Activated T-helper 1 cell treated with anti-CD3 and anti-CD28 coated beads, Interleukin-12 subunit alpha, Interleukin-12 subunit beta, Interleukin-2, Interleukin-4 antibody, amounts not matched to agents 30 ng/mL and 10 ng/mL and 1 ng/mL, durations not matched to agents 14 hours and 24 hours and 36 hours (primary cell): ENCODE results near the gene PRDM16. TPM values are rescaled to one million over a fixed set of nuclear protein-coding genes. Genes with fewer than 3 reads are reported as not detected.

ENCODE experiments used
- DNase-seq: peaks from one replicate; pipeline ENCODE4 v3.0.0; 2021; ENCODE audit warnings: low spot score
- H3K27ac Mint-ChIP-seq: one replicate; pipeline ENCODE4 v1.8.0; 2021; ENCODE audit warnings: mild to moderate bottlenecking, mixed read lengths
- H3K27me3 Mint-ChIP-seq: one replicate; pipeline ENCODE4 v1.8.0; 2022; ENCODE audit warnings: mild to moderate bottlenecking, moderate library complexity, mixed read lengths; ENCODE audit not compliant: insufficient read depth
- H3K36me3 Mint-ChIP-seq: one replicate; pipeline ENCODE4 v1.8.0; 2021; ENCODE audit warnings: low read depth, mixed read lengths
- H3K4me1 Mint-ChIP-seq: one replicate; pipeline ENCODE4 v1.8.0; 2021; ENCODE audit warnings: low read depth, mixed read lengths
- H3K4me3 Mint-ChIP-seq: one replicate; pipeline ENCODE4 v1.8.0; 2021; ENCODE audit warnings: mild to moderate bottlenecking, moderate library complexity, mixed read lengths
- H3K9me3 Mint-ChIP-seq: one replicate; pipeline ENCODE4 v1.8.0; 2021; ENCODE audit warnings: mixed read lengths
- intact Hi-C: fragments of 100-400 bp; cut with micrococcal nuclease; formaldehyde crosslinking; loops from one replicate; pipeline ENCODE4 v1.15.1; 2024
- total RNA-seq: library from RNA; stranded (reverse); gene quantifications from 2 replicates; pipeline ENCODE4 v1.2.3, GENCODE V29; 2022

PRDM16 gene
- total RNA-seq, 1 donor from 2014 or later = not detected

DNA sequence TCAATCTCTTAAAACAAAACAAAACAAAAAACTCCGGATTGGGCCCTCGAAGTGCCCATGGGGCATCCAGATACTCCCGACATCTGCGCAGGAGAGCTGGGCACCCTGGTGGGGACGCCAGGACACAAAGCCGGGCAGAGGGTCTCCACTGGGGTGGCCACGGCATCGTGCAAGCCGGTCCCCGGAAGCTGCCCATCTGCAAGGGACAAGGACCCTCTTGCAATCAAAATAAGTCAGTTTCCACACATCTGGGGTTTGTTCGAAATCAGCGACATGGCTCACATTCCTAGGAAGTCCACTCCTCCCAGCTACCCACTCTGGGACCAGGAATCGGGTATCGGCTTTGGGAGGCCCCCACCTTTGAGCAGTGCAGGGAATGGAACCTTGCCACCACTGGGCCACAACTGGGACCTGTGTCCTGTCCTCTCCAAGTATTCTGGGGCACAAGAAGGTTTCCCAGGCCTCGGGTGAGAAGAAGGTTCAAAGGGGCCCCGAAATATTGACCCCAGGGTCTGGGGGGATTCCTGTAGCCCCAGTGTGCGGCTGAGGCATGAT lies 4.6 kb upstream of the PRDM16 start:
- intact Hi-C loops = no loop called here
- Mint-ChIP-seq H3K36me3 (no peaks in the 10 kb centered on the region), H3K4me3 (no peak overlapping the region), H3K9me3 (no peaks in the 10 kb centered on the region), H3K27me3 (peaks cover 5% of the 10 kb centered on the region), H3K4me1 (no peaks in the 10 kb centered on the region), H3K27ac (no peak overlapping the region)
- DNase-seq = no peak

DNA sequence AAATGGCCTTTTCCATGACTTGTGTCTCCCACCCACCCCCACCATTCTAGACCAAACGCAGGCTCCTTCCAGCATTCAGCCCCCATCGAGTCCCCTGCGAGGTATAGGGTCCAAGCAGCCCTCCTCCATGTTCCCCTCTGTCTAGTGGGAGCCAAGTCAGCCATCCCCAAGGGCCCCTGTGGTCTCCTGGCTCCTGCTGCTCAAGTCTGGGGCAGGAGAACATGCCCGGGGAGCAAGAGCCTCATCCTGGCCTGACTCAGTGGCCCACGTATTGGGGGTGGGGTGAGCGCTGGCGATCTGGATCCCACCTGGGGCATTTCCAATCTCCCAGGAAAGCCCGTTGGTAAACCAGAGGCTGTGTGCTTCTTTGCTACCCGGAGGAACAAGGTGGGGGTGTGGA lies 4.1 kb upstream of the PRDM16 start:
- no peaks in the 10 kb centered on the region for H3K4me1 Mint-ChIP-seq
- H3K4me3 Mint-ChIP-seq = no peak overlapping the region
- no peak overlapping the region for H3K27ac Mint-ChIP-seq
- no peak for DNase-seq
- peaks cover 5% of the 10 kb centered on the region for H3K27me3 Mint-ChIP-seq
- intact Hi-C loops = no loop called here
- no peaks in the 10 kb centered on the region for H3K36me3 Mint-ChIP-seq
- no peaks in the 10 kb centered on the region for H3K9me3 Mint-ChIP-seq

DNA sequence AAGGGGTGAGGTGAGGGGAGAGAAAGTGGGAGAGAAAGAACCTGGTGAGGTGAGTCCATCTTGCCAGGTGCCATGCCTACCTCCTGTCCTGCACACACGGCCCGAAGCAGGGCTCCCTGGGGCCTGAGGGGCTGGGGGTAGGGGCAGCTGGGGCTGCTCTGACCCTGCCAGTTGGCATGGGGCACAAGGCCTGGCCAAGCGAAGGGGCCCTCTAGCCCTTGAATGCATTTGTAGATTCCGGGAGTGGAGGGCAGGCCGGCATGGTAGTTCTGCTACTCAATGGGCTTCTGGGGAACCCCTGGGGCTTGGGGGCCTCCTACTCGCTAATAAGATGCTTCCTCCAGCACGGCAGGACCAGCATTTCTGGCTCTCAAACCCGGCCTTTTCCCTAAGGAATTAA lies 3.6 kb upstream of the PRDM16 start:
- no peak overlapping the region for H3K4me3 Mint-ChIP-seq
- no peaks in the 10 kb centered on the region for H3K4me1 Mint-ChIP-seq
- H3K27me3 Mint-ChIP-seq = peaks cover 5% of the 10 kb centered on the region
- no peaks in the 10 kb centered on the region for H3K9me3 Mint-ChIP-seq
- no peak for DNase-seq
- no peak overlapping the region for H3K27ac Mint-ChIP-seq
- intact Hi-C loops = no loop called here
- no peaks in the 10 kb centered on the region for H3K36me3 Mint-ChIP-seq

DNA sequence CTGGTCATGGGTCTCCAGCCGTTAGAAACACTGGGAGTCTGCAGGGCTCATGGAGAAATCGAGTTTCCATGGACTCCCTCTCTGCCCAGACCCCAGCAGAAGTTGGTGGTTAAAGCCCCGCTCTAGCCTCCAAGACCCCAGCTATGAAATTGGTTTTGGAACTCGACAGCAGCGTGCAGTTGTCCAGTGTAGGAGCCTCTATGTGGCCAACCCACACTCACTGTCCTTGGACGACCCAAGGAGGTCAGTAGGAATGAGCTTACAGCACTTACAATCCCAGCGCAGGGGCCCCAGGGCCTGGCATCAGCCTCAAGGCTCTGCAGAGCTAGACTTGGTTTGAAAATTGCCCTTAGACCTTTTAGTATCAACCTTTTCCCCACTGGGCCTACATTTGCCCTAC lies 3.2 kb upstream of the PRDM16 start:
- H3K4me3 Mint-ChIP-seq = no peak overlapping the region
- no peak for DNase-seq
- H3K27ac Mint-ChIP-seq = no peak overlapping the region
- intact Hi-C loops = no loop called here
- no peaks in the 10 kb centered on the region for H3K36me3 Mint-ChIP-seq
- no peaks in the 10 kb centered on the region for H3K4me1 Mint-ChIP-seq
- H3K9me3 Mint-ChIP-seq = no peaks in the 10 kb centered on the region
- H3K27me3 Mint-ChIP-seq = peaks cover 5% of the 10 kb centered on the region

DNA sequence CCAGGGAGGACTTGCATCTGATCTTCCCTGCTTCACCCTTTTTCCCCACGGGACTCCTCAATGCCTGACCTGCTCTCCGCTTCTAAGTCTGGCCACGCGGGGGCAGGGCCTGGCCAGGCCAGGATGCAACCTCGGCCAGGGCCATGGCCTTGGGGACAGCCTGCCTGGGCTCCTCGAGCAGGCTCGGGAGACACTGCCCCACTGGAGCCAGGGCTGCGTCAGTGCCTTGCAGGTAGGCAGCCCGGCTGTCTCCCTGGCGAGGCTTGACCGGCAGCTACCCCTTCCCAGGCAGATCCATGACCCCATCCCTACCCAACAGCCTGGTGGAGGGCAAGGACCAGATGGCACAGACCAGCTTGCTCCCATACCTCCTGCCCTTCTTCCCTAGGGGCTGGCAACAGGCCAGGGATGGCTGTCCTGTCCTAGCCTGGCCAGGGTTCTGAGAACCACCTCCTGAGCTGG lies 2.7 kb upstream of the PRDM16 start:
- no peak overlapping the region for H3K4me3 Mint-ChIP-seq
- no peak overlapping the region for H3K27ac Mint-ChIP-seq
- intact Hi-C loops = no loop called here
- no peaks in the 10 kb centered on the region for H3K4me1 Mint-ChIP-seq
- DNase-seq = no peak
- no peaks in the 10 kb centered on the region for H3K9me3 Mint-ChIP-seq
- peaks cover 5% of the 10 kb centered on the region for H3K27me3 Mint-ChIP-seq
- H3K36me3 Mint-ChIP-seq = no peaks in the 10 kb centered on the region

DNA sequence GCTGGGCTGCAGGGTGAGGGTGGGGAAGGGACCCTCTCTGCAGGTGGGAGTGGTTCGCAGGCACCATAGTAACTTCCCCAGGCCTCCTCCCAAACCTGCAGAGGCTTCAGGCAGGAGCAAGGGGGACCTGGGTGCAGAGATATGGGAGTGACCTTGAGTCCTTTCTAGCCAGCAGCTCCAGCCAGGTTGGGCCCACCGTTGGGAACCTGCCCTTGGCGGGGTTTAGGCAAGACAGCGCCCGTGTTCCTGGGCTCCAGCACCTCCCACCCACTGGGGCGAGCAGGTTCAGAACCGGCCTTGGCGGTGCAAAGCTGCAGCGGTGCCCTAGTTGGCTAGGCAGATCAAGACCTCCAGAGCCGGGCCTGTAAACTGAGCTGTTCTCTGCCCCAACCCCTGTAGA lies 2.2 kb upstream of the PRDM16 start:
- H3K9me3 Mint-ChIP-seq = no peaks in the 10 kb centered on the region
- peaks cover 11% of the 10 kb centered on the region for H3K27me3 Mint-ChIP-seq
- H3K4me1 Mint-ChIP-seq = no peaks in the 10 kb centered on the region
- intact Hi-C loops = no loop called here
- no peak for DNase-seq
- no peaks in the 10 kb centered on the region for H3K36me3 Mint-ChIP-seq
- H3K27ac Mint-ChIP-seq = no peak overlapping the region
- no peak overlapping the region for H3K4me3 Mint-ChIP-seq

DNA sequence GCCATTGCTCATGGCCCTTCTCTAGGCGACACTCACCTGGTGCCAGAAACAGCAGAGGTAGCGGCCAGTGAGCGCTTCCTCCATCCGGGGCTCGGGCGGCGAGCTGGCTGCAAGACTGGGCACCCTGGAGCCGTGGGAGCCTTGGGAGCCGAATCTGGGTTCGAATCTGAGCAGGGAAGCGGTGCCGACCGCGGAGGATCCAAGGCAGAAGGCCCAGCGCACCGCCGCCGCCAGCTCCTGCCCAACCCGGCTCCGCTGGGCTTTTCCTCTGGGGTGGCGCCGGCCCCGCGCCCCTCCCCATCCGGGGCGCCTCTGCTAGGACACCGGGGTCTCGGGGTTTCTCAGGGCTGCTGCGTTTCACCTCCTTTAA lies 1.7 kb upstream of the PRDM16 start:
- H3K27me3 Mint-ChIP-seq = peaks cover 14% of the 10 kb centered on the region
- H3K36me3 Mint-ChIP-seq = no peaks in the 10 kb centered on the region
- no peaks in the 10 kb centered on the region for H3K9me3 Mint-ChIP-seq
- no peaks in the 10 kb centered on the region for H3K4me1 Mint-ChIP-seq
- intact Hi-C loops = no loop called here
- H3K27ac Mint-ChIP-seq = no peak overlapping the region
- H3K4me3 Mint-ChIP-seq = no peak overlapping the region
- DNase-seq = no peak

DNA sequence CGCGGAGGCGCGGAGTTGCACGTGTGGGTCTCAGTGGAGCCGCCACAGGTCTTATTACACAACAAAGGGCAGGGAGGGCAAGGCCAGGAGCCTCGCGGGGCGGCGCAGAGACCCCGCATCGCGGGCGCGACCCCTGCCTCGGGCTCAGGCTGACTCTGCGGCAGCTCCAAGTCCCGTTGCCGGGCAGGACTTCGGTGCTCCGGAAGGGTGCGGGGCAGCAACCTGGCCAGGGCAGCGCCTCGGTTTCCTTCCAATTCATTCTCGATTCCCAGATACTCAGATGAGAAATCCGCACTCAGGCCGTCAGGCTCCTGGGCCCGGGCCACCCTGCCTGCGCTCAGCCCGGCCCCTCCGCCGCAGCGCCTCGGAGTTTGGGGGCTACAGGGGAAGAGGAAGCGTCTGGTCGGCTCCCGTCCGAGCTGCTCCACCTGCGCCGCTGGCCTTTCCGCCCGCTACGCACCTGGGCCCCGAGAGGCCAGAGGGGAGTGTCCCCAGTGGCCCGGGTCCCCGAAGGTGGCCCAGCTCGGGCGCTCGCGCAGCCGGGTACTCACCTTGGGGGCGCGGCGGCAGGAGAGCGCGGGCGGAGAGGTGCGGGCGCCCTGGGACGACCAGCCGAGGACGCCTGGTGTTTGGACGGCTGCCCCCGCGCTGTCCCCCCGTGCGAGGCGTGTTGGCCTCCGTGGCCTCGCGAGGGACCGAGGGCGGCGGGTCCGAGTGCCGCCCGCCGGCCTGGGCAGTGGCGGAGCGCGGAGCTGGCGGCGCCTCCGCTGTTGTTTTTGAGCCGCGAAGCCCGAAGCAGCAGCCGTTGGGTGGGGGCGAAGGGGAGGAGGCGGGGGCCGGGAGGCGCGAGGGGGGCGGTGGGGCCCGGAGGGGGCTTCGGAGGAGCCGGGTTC lies 1.1 kb upstream of the PRDM16 start:
- H3K4me3 Mint-ChIP-seq = no peak overlapping the region
- H3K27me3 Mint-ChIP-seq = peaks cover 15% of the 10 kb centered on the region
- H3K4me1 Mint-ChIP-seq = no peaks in the 10 kb centered on the region
- H3K9me3 Mint-ChIP-seq = no peaks in the 10 kb centered on the region
- DNase-seq = no peak
- no peaks in the 10 kb centered on the region for H3K36me3 Mint-ChIP-seq
- no peak overlapping the region for H3K27ac Mint-ChIP-seq
- intact Hi-C loops = no loop called here

DNA sequence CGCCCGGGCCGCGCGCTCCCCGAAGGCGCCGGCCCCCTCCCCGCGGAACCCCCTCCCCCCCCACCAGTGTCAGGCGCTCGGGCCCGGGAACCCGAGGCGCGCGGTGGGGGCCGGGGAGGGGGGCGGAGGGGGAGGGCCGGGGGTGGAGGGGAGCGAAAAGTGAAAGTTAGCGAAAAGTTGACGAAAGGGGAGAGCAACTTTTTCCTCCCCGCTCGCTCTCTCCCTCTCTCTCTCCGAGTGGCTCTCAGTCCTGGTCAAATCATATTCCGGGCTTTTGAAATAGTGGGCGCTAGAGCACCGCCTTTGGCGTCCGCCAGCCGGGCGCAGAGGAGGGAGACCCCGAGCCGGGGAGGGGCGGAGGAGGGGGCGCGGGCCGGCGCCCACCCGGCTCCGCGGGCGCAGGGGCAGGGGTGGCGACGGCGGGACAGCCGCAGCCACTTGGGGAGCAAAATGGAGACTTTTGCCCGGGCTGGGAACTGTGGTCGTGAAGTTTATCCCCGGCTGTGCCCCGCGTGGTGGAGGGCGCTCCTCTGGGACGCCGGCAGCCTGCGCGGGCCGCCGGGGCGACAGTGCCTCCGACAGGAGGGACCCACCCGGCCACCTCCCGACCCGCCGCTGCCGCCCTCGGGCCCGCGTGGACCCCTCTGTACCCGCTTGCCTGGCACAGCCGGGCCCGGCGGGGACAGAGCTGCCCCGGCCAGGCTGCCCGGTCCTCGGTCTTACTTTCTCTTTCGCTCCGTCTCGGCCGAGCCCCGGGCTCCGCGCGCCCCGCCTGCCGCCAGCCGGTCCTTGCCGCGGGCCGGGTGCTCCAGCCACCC lies 697 bp downstream of the PRDM16 start:
- Mint-ChIP-seq H3K4me1 (no peaks in the 10 kb centered on the region), H3K27ac (no peak overlapping the region), H3K27me3 (peaks cover 21% of the 10 kb centered on the region), H3K9me3 (no peaks in the 10 kb centered on the region), H3K4me3 (no peak overlapping the region), H3K36me3 (no peaks in the 10 kb centered on the region)
- no peak for DNase-seq
- intact Hi-C loops = no loop called here

DNA sequence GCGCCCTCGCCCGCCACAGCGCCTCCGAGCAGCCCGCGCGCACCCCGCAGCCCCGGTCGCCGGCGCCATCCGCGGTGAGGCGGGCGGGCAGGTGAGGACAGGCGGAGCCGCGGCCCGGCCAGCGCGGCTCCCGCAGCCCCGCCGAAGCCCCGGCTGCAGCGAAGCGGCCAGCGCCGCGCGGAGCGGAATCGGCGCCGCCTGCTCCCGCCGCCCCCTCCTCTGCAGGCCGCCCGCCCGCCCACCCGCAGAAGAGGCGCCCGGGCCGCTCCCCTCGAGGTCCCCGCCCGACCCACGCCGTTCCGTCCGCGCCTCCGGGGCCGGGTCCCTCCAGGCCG lies 1.3 kb downstream of the PRDM16 start:
- no peaks in the 10 kb centered on the region for H3K36me3 Mint-ChIP-seq
- intact Hi-C loops = no loop called here
- H3K9me3 Mint-ChIP-seq = no peaks in the 10 kb centered on the region
- peaks cover 21% of the 10 kb centered on the region for H3K27me3 Mint-ChIP-seq
- H3K4me3 Mint-ChIP-seq = no peak overlapping the region
- H3K4me1 Mint-ChIP-seq = no peaks in the 10 kb centered on the region
- no peak overlapping the region for H3K27ac Mint-ChIP-seq
- DNase-seq = no peak

DNA sequence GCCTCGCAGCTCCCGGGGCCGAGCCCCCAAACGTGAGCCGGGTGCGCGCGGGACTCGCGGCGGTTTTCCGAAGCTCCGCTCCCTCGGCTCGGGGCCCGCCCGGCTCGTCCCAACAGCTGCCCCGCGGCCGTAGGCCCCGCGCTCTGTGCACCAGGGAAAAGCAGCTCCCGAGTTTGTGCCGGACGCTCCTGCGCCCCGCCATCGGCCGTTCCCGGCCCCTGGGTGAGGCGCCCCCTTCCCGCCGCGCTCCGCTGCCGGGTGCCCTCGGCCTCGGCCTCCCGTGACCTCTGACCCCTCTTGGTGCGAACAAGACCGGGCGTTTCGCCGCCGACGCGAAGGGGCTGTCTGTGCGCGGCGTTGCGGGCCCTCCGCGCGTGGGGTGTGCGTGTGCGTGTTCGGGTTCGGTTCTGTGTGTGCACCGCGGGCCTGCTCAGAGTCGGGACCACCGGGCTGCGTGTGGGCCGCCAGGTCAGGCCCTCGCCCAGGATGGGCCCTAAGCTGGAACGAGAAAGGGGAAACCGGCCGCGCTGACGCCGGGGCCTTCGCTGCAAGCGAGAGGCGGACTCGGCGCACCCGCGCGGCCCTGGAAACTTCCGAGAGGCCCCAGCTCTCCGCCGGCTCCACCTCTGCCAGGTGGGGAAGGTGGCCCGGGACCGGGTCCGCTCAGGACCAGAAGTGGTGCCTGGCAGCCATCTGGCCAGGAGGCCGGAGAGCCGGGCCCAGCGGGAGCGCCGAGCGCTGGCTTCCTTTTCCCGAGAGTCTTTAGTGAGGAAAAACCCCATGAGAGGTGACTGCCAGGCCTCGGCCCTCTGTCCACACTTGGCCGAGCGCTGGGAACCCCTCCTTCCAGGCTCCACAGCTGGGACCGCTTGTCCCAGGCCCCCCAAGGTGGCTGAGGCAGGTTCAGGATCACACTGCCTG lies 1.9 kb downstream of the PRDM16 start:
- no peaks in the 10 kb centered on the region for H3K9me3 Mint-ChIP-seq
- H3K4me3 Mint-ChIP-seq = no peak overlapping the region
- no peak for DNase-seq
- no peak overlapping the region for H3K27ac Mint-ChIP-seq
- intact Hi-C loops = no loop called here
- no peaks in the 10 kb centered on the region for H3K4me1 Mint-ChIP-seq
- peaks cover 21% of the 10 kb centered on the region for H3K27me3 Mint-ChIP-seq
- no peaks in the 10 kb centered on the region for H3K36me3 Mint-ChIP-seq

DNA sequence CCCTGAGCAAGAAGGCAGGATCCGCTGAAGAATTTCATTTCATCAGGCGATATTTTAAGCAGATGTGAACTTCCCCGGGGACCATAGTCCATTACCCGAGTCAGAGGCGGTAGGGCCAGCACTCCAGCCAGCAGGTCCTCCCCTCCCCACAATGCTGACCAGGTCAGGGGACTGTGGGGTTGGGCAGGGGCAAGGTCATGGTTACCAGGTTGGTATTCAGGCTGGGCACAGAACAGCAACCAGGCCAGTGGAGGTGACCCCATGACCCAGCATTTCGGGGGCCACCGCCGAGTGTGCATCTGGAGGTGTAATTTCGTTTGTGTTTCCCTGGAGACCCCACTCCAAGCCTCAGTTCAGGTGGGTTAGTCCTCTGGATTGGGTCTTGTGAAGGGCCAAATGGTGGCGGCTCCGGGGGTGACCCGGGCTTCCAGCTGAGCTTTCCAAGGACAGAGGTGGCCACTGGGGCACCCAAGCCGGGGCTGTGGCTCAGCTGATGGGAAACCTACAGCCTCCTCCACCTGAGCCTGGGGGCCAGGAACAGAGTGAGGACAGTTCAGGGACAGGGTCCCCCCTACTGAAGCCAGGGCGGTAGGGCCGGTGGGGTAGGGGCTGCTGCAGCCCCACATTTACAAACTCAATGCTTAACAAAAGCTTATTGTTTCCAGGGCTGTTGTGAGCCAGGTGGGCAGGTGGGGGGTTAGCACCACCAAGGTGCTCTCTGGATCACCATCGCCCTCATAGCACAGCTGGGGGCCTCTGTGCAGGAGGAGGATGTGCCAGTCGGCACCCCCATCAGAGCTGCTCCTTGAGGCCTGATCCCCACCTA lies 2.8 kb downstream of the PRDM16 start:
- Mint-ChIP-seq H3K27me3 (peaks cover 21% of the 10 kb centered on the region), H3K4me1 (no peaks in the 10 kb centered on the region), H3K27ac (no peak overlapping the region), H3K4me3 (no peak overlapping the region), H3K9me3 (no peaks in the 10 kb centered on the region), H3K36me3 (no peaks in the 10 kb centered on the region)
- DNase-seq = no peak
- intact Hi-C loops = no loop called here
